HL-60 (cell line): Measurements from ENCODE around the gene OR10A3.

Experiments used
- DNase-seq, 2 experiments: peaks; one replicate each; pipeline ENCODE4 v3.0.0-alpha.2; 2010 to 2020; ENCODE audit warnings: low read depth in 1 of 2, low spot score in 1 of 2
- H3K27ac ChIP-seq: fragments of 250-450 bp; sonication (Bioruptor Pico); replicated peaks from 2 replicates; pipeline ENCODE4 v1.5.1; 2020; ENCODE audit warnings: mild to moderate bottlenecking, moderate library complexity
- H3K27me3 ChIP-seq: fragments of 250-450 bp; sonication (Bioruptor Pico); 2 replicates; pipeline ENCODE4 v1.5.1; 2021; ENCODE audit warnings: mild to moderate bottlenecking, moderate library complexity; ENCODE audit not compliant: insufficient read depth, poor library complexity, severe bottlenecking
- H3K4me3 ChIP-seq: replicated peaks from 2 replicates; pipeline ENCODE4 v1.5.1; 2011; ENCODE audit warnings: mild to moderate bottlenecking, control low read depth, low read length; ENCODE audit not compliant: insufficient read depth
- CTCF ChIP-seq: IDR thresholded peaks from one replicate; pipeline ENCODE4 v1.5.1; 2011; ENCODE audit warnings: low read length, control low read depth, inconsistent platforms; ENCODE audit not compliant: insufficient read depth
- GABPA ChIP-seq: IDR thresholded peaks from 2 replicates; pipeline ENCODE4 v1.6.1; 2012; ENCODE audit warnings: low read depth
- POLR2AphosphoS5 ChIP-seq: IDR thresholded peaks from 2 replicates; pipeline ENCODE4 v1.6.1; 2012; ENCODE audit warnings: low read depth
- REST ChIP-seq: IDR thresholded peaks from 2 replicates; pipeline ENCODE4 v1.6.1; 2012; ENCODE audit warnings: low read depth; ENCODE audit not compliant: insufficient replicate concordance
- SPI1 ChIP-seq: IDR thresholded peaks from 2 replicates; pipeline ENCODE4 v1.6.1; 2012; ENCODE audit warnings: low read depth, mild to moderate bottlenecking, borderline replicate concordance

Gene OR10A3

GRCh38 chr11:7931168-7931567 lies 10.3 kb downstream of the OR10A3 start, which contains the start of gene OR10A6:
OR10A6 (minus strand) TSS chr11:7931268; CDS start chr11:7928662, 2,606 bp downstream.
- Histone ChIP-seq H3K4me3 (no peak within 1 kb of the TSS), H3K27ac (no peak within 1 kb of the TSS), H3K27me3 (no peaks in the 10 kb centered on the region)
- TF ChIP-seq POLR2AphosphoS5 (no peak), REST (no peak), CTCF (no peak), SPI1 (no peak), GABPA (no peak)
- DNase-seq, result no peak

GRCh38 chr11:7927635-7928034 lies 13.9 kb downstream of the OR10A3 start:
- H3K27me3 ChIP-seq, result no peaks in the 10 kb centered on the region
- no peak for TF ChIP-seq POLR2AphosphoS5
- TF ChIP-seq CTCF, result no peak
- TF ChIP-seq GABPA, result no peak
- TF ChIP-seq REST, result no peak
- TF ChIP-seq SPI1, result no peak
- DNase-seq, result no peak
- no peak overlapping the region for H3K27ac ChIP-seq
- no peak overlapping the region for H3K4me3 ChIP-seq

- no peak overlapping the region for H3K27ac ChIP-seq
- TF ChIP-seq REST (no peak), CTCF (no peak), SPI1 (no peak), POLR2AphosphoS5 (no peak), GABPA (no peak)
- H3K4me3 ChIP-seq, result no peak overlapping the region
- DNase-seq, result no peak
- H3K27me3 ChIP-seq, result no peaks in the 10 kb centered on the region
Observed at GRCh38 chr11:7924536-7924935, 17.0 kb downstream of the OR10A3 start.
